ENCODE data around the gene CACNA2D2. TPM values are rescaled to one million over a fixed set of nuclear protein-coding genes. Genes with fewer than 3 reads are reported as not detected.

CACNA2D2 gene
- total RNA-seq, 1 experiment from 2014 or later = not detected

- peaks cover 15% of the 10 kb centered on the region for H3K27me3 ChIP-seq (replicated peaks)
- no peaks in the 10 kb centered on the region for H3K36me3 ChIP-seq
- no peaks in the 10 kb centered on the region for H3K4me1 ChIP-seq (replicated peaks)
- no peak overlapping the region for H3K4me3 ChIP-seq
- no peak for DNase-seq (ENCODE audit: low read depth in 1 of 2, low spot score in 2 of 2)
- no peaks in the 10 kb centered on the region for H3K9me3 ChIP-seq (replicated peaks)
- H3K27ac ChIP-seq = no peak overlapping the region
These were observed 130.0 kb downstream of the CACNA2D2 start for GRCh38 chr3:50373146-50374051.

- H3K27me3 ChIP-seq (replicated peaks) = peaks cover 15% of the 10 kb centered on the region
- H3K9me3 ChIP-seq (replicated peaks) = no peaks in the 10 kb centered on the region
- no peaks in the 10 kb centered on the region for H3K36me3 ChIP-seq
- no peak for DNase-seq (ENCODE audit: low read depth in 1 of 2, low spot score in 2 of 2)
- H3K4me3 ChIP-seq = no peak overlapping the region
- H3K27ac ChIP-seq = no peak overlapping the region
- no peaks in the 10 kb centered on the region for H3K4me1 ChIP-seq (replicated peaks)
These were observed 131.1 kb downstream of the CACNA2D2 start for GRCh38 chr3:50372349-50372748.

GRCh38 chr3:50371133-50371685 lies 132.2 kb downstream of the CACNA2D2 start:
- no peak overlapping the region for H3K27ac ChIP-seq
- no peak overlapping the region for H3K4me3 ChIP-seq
- H3K4me1 ChIP-seq (replicated peaks) = no peaks in the 10 kb centered on the region
- no peak for DNase-seq (ENCODE audit: low read depth in 1 of 2, low spot score in 2 of 2)
- no peaks in the 10 kb centered on the region for H3K36me3 ChIP-seq
- H3K9me3 ChIP-seq (replicated peaks) = no peaks in the 10 kb centered on the region
- H3K27me3 ChIP-seq (replicated peaks) = peaks cover 15% of the 10 kb centered on the region

- DNase-seq (ENCODE audit: low read depth in 1 of 2, low spot score in 2 of 2) = no peak
- H3K4me3 ChIP-seq = no peak overlapping the region
- no peaks in the 10 kb centered on the region for H3K36me3 ChIP-seq
- H3K4me1 ChIP-seq (replicated peaks) = no peaks in the 10 kb centered on the region
- peaks cover 15% of the 10 kb centered on the region for H3K27me3 ChIP-seq (replicated peaks)
- no peaks in the 10 kb centered on the region for H3K9me3 ChIP-seq (replicated peaks)
- H3K27ac ChIP-seq = no peak overlapping the region
These were observed 132.8 kb downstream of the CACNA2D2 start for GRCh38 chr3:50370594-50370993.

DNA sequence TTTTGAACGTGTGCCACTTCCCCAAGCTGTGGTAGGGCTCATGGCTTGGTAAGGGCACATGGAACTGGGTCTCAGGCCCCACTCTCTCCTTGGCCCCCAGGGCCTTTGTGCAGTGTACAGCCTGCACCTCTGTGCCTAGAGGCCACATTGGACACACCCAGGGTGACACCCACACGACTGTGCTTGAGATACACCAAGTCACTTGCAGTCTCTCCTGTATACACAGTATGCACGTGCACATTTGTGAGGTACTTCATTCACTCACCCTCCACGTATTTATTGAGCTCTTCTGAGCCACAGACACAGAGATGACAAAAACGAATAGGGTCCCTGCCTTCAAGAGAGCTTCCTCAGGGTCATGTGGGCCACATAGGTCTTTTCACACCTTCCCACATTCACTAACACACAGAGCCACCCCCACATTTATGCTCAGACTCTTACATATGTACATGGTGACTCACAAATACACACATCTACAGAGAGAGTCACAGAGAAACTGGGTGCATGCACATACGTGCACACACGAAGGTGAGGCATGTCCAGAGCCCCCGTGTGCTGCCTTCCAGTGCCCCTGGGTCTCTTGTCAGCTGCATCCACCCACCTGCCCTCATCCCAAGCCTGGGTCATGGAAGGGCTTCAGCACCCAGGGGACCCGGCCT lies 134.3 kb downstream of the CACNA2D2 start:
- peaks cover 15% of the 10 kb centered on the region for H3K27me3 ChIP-seq (replicated peaks)
- H3K36me3 ChIP-seq = no peaks in the 10 kb centered on the region
- DNase-seq (ENCODE audit: low read depth in 1 of 2, low spot score in 2 of 2) = no peak
- no peaks in the 10 kb centered on the region for H3K9me3 ChIP-seq (replicated peaks)
- H3K4me3 ChIP-seq = no peak overlapping the region
- H3K4me1 ChIP-seq (replicated peaks) = no peaks in the 10 kb centered on the region
- no peak overlapping the region for H3K27ac ChIP-seq

GRCh38 chr3:50365842-50366220 lies 137.6 kb downstream of the CACNA2D2 start:
- Histone ChIP-seq H3K9me3 (replicated peaks) (no peaks in the 10 kb centered on the region), H3K4me1 (replicated peaks) (no peaks in the 10 kb centered on the region), H3K4me3 (no peak overlapping the region), H3K27me3 (replicated peaks) (peaks cover 9% of the 10 kb centered on the region), H3K36me3 (no peaks in the 10 kb centered on the region), H3K27ac (no peak overlapping the region)
- no peak for DNase-seq (ENCODE audit: low read depth in 1 of 2, low spot score in 2 of 2)

DNA sequence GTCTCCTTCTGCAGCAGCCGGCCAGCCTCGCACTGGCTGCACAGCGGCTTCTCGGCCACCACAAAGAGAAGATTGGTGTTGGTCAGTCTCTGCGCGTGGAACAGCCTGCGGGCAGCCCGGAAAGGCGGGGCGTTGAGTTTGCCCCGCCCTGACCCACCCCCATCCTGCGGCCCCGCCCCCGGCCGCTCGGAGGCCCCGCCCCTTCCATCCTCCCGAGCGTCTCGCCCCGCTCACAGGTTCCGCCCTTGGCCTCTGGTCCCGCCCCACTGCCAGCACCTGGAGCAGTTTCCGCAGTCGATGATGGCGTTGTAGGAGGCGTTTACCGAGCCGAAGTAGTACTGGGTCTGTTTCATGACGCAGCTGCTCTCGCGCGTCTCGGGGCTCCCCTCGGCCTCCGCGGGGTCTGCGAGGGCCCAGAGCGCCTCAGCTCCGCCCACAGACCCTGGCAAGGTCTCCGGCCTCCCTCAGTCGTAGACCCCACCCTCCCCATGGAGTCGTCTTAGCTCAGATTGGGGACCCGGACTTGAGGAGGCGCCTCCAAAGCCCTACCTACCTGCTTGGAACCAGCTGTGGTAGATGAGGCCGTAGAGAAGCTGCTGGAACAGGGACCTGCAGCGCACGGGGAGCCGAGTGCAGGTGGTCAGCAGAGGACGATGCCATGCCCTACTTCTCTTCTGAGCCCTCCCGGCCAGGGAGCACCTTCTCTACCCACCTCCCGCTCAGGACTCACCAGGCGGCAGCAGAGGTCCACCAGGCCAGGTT lies 138.2 kb downstream of the CACNA2D2 start:
- Histone ChIP-seq H3K4me1 (replicated peaks) (no peaks in the 10 kb centered on the region), H3K27ac (no peak overlapping the region), H3K36me3 (no peaks in the 10 kb centered on the region), H3K4me3 (no peak overlapping the region), H3K27me3 (replicated peaks) (peaks cover 7% of the 10 kb centered on the region), H3K9me3 (replicated peaks) (no peaks in the 10 kb centered on the region)
- no peak for DNase-seq (ENCODE audit: low read depth in 1 of 2, low spot score in 2 of 2)

- Histone ChIP-seq H3K4me1 (replicated peaks) (peaks cover 3% of the 10 kb centered on the region), H3K4me3 (no peak overlapping the region), H3K36me3 (no peaks in the 10 kb centered on the region), H3K27ac (no peak overlapping the region), H3K27me3 (replicated peaks) (peaks cover 6% of the 10 kb centered on the region), H3K9me3 (replicated peaks) (no peaks in the 10 kb centered on the region)
- no peak for DNase-seq (ENCODE audit: low read depth in 1 of 2, low spot score in 2 of 2)
These were observed 138.8 kb downstream of the CACNA2D2 start for GRCh38 chr3:50364573-50365079.

GRCh38 chr3:50359760-50360110 lies 143.7 kb downstream of the CACNA2D2 start:
- DNase-seq (ENCODE audit: low read depth in 1 of 2, low spot score in 2 of 2) = no peak
- Histone ChIP-seq H3K36me3 (peaks cover 44% of the 10 kb centered on the region), H3K27me3 (replicated peaks) (no peaks in the 10 kb centered on the region), H3K4me1 (replicated peaks) (peaks cover 33% of the 10 kb centered on the region), H3K4me3 (peak overlapping the region; percentile 63; the same call in 1 of the 2 replicates), H3K27ac (no peak overlapping the region), H3K9me3 (replicated peaks) (no peaks in the 10 kb centered on the region)

DNA sequence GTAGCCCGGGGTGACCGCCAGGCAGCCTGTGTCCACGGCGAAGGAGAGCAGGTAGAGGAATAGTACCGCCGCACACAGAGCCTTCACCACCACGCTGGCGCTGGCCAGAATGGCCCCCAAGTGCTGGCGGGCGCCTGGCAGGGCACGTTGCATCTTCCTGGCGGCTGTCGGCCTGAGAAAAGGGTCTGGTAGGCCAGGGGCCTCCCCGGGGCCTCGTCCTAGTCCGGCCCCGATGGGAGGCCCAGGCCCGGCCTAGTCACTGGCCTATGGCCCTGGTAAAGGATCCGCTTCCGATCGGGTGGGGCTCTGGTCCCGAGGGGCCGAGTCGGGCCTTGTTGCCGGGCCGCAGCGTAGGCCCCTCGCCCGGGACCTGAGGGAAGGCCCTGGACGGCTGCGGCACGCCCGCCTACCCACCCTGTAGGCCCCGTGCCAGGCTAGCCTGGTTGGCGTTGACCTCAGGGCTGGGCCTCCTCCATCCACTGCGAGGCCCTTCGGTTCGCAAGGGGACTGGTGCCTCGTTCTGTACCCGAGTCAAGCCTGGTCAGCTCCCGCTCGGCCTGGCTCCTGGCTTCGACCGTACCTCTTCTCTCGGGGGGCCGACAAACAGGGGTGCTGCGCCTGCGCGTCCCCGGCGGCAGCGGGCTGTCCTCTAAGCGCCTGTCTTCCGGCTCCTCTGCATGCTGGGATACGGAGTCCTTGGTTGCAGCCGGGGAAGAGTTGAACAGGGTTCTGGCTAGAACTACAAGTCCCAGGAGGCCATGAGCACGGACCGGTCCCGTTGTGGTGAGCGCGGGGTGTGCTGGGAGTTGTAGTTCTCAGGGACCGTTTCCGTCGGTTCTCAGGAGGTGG lies 144.3 kb downstream of the CACNA2D2 start, which contains the start of gene TMEM115:
Gene TMEM115, minus strand, starts transcription at position 611 of the 849 bp plus-strand sequence. Its CDS starts 458 bp downstream, at position 153.
- DNase-seq (ENCODE audit: low read depth in 1 of 2, low spot score in 2 of 2) = peak; percentile 92 to 97
- Histone ChIP-seq H3K27me3 (replicated peaks) (no peaks in the 10 kb centered on the region), H3K4me3 (peak within 1 kb of the TSS; percentile 63), H3K4me1 (replicated peaks) (peaks cover 33% of the 10 kb centered on the region), H3K9me3 (replicated peaks) (no peaks in the 10 kb centered on the region), H3K36me3 (peaks cover 50% of the 10 kb centered on the region), H3K27ac (peak within 1 kb of the TSS; percentile 27)

GRCh38 chr3:50358355-50358910 lies 145.0 kb downstream of the CACNA2D2 start:
- peak overlapping the region; percentile 27; the same call in 1 of the 2 replicates for H3K27ac ChIP-seq
- H3K36me3 ChIP-seq = peaks cover 57% of the 10 kb centered on the region
- no peak for DNase-seq (ENCODE audit: low read depth in 1 of 2, low spot score in 2 of 2)
- no peaks in the 10 kb centered on the region for H3K9me3 ChIP-seq (replicated peaks)
- peaks cover 33% of the 10 kb centered on the region for H3K4me1 ChIP-seq (replicated peaks)
- H3K4me3 ChIP-seq = peak overlapping the region; percentile 63
- no peaks in the 10 kb centered on the region for H3K27me3 ChIP-seq (replicated peaks)

- H3K36me3 ChIP-seq = peaks cover 65% of the 10 kb centered on the region
- no peak for DNase-seq (ENCODE audit: low read depth in 1 of 2, low spot score in 2 of 2)
- H3K27ac ChIP-seq = no peak overlapping the region
- no peaks in the 10 kb centered on the region for H3K9me3 ChIP-seq (replicated peaks)
- H3K27me3 ChIP-seq (replicated peaks) = no peaks in the 10 kb centered on the region
- H3K4me3 ChIP-seq = peak overlapping the region; percentile 63
- peaks cover 33% of the 10 kb centered on the region for H3K4me1 ChIP-seq (replicated peaks)
These were observed 146.0 kb downstream of the CACNA2D2 start for GRCh38 chr3:50357481-50357880.

Measured in SJSA1 (cell line).